Lower leg skin (tissue), 3 donors: Measurements from ENCODE around the gene POMT1.

Experiments used
- CTCF ChIP-seq, 3 donors: fragments of 450-650 bp; IDR thresholded peaks; one replicate each; pipeline ENCODE4 v1.5.1; 2016; ENCODE audit warnings: antibody characterized with exemption in 3 of 3, mild to moderate bottlenecking in 3 of 3, moderate library complexity in 2 of 3
- POLR2A ChIP-seq, 2 donors: fragments of 450-650 bp; IDR thresholded peaks; one replicate each; pipeline ENCODE4 v1.6.1; 2016 to 2017; ENCODE audit warnings: antibody characterized with exemption in 2 of 2, mild to moderate bottlenecking in 1 of 2, moderate library complexity in 1 of 2

- TF ChIP-seq CTCF (IDR thresholded peaks at IDR 0.05) = no peak
- TF ChIP-seq POLR2A (IDR thresholded peaks at IDR 0.05) = no peak
Observed at GRCh38 chr9:131528886-131529505, 26.3 kb downstream of the POMT1 start.
